ENCODE measurements around the gene TIMELESS. TPM values are rescaled to one million over a fixed set of nuclear protein-coding genes. Genes with fewer than 3 reads are reported as not detected.
"Not testable (repeated sequence)": the region's sequence is repeated elsewhere in the genome, so short reads cannot be mapped to it uniquely, and the experiment has no call there.

Gene TIMELESS
- total RNA-seq, 2 experiments from 2014 or later, result 40.1 to 47.1 TPM

DNA sequence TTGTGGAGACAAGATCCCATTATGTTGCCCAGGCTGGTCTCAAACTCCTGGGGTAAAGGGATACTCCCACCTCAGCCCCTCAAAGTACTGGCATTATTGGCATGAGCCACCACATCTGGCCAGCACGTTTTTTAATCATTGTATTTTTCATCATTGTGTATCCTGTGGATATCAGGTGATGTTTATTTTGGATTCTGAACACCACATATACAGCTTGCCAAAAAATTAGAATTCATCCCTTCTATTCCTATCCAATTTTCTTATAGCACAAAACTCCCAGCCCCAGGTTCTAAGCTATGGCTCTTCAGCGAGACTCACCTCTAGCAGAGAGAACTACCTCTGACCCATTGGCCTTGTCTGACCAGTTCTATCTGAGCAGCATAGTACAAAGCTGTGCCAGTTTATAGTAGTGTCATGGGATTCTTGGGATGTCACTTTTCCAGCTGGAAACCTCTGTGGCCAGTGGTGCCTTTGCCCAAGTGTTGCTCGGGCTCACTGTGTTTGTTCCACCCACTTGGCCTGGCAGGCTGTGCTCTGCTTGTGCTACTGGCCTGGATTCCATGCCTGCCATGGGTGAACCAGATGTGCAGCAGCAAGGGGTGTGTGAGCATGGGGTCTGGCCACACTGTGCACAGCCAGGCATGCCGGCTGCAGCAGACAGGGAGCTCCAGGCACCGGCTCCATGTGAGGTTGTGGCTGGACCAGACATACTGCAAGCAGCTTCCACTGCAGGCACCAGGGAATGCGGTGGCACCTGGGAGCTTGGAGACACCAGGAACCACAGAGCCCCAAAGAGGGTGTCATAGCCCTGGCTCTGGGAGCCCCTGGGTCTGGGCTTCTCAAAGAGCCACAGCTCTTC, 37.2 kb downstream of the TIMELESS start:
- Mint-ChIP-seq H3K4me3 (no peak overlapping the region), H3K36me3 (peaks cover 6% of the 10 kb centered on the region), H3K9me3 (no peaks in the 10 kb centered on the region), H3K27ac (no peak overlapping the region), H3K4me1 (no peaks in the 10 kb centered on the region), H3K27me3 (no peaks in the 10 kb centered on the region)
- ATAC-seq (ENCODE audit: low read depth) (no peak), DNase-seq (no peak)
- POLR2A ChIA-PET, result interaction anchor here (0.9 kb wide), 1 partner anchor 53 kb away, joined by 3 read pairs; no protein-coding TSS in a partner anchor

DNA sequence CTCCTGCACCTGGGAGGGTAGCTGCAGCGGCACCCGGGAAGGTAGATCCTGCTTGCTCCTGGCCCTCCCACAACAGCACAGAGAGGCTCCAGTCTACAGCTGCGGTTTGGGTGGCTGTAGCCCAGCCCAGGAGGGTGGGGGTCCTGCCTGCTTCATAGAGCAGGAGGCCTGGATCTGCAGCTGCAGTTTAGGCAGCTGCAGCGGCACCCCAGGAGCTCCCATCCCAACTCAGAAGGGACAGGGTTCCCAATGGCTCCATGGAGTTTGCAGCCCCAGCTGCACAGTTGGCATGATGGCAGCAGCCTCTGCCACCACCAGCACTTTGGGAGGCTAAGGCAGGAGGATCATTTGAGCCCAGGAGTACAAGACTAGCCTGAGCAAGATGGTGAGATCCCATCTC, 38.5 kb downstream of the TIMELESS start:
- POLR2A ChIA-PET, result interaction anchor here (0.9 kb wide), 1 partner anchor 51 kb away, joined by 3 read pairs; no protein-coding TSS in a partner anchor
- H3K4me3 Mint-ChIP-seq, result no peak overlapping the region
- H3K36me3 Mint-ChIP-seq, result peaks cover 2% of the 10 kb centered on the region
- no peak overlapping the region for H3K27ac Mint-ChIP-seq
- DNase-seq (no peak), ATAC-seq (ENCODE audit: low read depth) (no peak)
- peaks cover 2% of the 10 kb centered on the region for H3K27me3 Mint-ChIP-seq
- no peaks in the 10 kb centered on the region for H3K4me1 Mint-ChIP-seq
- H3K9me3 Mint-ChIP-seq, result no peaks in the 10 kb centered on the region

DNA sequence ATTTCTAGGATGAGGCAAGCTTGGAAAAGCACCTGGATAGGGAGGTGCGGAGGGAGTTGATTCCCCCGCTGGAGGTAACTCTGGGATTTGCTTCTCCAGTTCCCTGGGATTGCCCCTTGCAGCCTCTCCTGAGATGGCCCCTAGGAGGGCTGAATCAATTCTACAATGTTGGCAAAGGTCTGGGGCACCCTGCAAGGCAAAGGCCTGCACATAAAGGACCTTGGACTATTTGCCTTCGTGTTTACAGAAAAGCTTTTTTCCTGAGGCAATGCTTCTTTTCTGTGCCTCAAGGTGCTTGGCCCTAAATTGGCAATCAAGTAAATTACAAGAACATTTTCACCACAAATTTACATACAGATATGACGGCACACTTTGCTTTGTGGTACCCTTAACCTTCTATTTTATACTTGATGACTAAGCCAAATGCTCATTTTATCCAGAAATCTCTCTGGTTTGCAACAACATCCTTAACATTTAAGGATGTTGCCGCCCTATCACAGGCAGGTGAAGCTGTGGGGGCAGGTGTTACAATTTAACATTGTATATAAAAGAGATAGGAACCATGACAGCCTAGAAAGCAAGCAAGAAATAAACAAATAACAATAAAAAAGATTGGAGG, 40.3 kb downstream of the TIMELESS start:
- POLR2A ChIA-PET, result no interaction called here
- ATAC-seq (ENCODE audit: low read depth), result no peak
- no peak for DNase-seq

DNA sequence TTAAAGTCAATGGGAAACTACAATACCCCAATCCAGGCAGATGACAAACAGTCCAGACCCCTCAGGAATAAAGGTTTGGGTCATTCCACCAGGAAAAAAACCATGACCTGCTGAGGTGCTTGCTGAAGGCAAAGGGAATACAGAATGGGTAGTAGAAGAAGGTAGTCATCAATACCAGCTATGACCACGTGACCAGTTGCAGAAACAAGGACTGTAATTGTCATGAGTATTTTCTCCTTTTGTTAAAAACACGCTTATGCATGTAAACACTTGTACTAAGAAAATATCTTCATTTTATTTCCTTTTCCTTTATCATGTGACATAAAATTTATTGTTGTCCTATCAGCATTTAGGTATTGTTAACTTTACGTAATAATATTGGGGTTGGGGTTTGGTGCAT, 45.0 kb downstream of the TIMELESS start:
- POLR2A ChIA-PET, H3K36me3 Mint-ChIP-seq, H3K27ac Mint-ChIP-seq: not testable (repeated sequence)

More for the DNA sequence above, 40.3 kb downstream of the TIMELESS start:
- H3K27ac Mint-ChIP-seq, result no peak overlapping the region
- peaks cover 2% of the 10 kb centered on the region for H3K36me3 Mint-ChIP-seq
- H3K27me3 Mint-ChIP-seq, result peaks cover 2% of the 10 kb centered on the region
- H3K4me1 Mint-ChIP-seq, result no peaks in the 10 kb centered on the region
- no peak overlapping the region for H3K4me3 Mint-ChIP-seq
- H3K9me3 Mint-ChIP-seq, result no peaks in the 10 kb centered on the region

DNA sequence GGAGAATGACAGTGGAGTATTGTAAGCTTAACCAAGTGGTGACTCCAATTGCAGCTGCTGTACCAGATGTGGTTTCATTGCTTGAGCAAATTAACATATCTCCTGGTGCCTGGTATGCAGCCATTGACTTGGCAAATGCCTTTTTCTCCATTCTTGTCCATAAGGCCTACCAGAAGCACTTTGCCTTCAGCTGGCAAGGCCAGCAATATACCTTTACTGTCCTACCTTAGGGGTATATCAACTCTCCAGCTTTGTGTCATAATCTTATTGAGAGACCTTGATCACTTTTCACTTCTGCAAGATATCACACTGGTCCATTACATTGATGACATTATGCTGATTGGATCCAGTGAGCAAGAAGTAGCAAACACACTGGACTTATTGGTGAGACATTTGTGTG, 47.6 kb downstream of the TIMELESS start:
- H3K36me3 Mint-ChIP-seq; H3K9me3 Mint-ChIP-seq; H3K27me3 Mint-ChIP-seq; H3K27ac Mint-ChIP-seq; POLR2A ChIA-PET; ATAC-seq (ENCODE audit: low read depth); H3K4me1 Mint-ChIP-seq; H3K4me3 Mint-ChIP-seq; DNase-seq: not testable (repeated sequence)

More for the DNA sequence above, 45.0 kb downstream of the TIMELESS start:
- H3K4me1 Mint-ChIP-seq; DNase-seq; H3K4me3 Mint-ChIP-seq; ATAC-seq (ENCODE audit: low read depth); H3K9me3 Mint-ChIP-seq; H3K27me3 Mint-ChIP-seq: not testable (repeated sequence)

DNA sequence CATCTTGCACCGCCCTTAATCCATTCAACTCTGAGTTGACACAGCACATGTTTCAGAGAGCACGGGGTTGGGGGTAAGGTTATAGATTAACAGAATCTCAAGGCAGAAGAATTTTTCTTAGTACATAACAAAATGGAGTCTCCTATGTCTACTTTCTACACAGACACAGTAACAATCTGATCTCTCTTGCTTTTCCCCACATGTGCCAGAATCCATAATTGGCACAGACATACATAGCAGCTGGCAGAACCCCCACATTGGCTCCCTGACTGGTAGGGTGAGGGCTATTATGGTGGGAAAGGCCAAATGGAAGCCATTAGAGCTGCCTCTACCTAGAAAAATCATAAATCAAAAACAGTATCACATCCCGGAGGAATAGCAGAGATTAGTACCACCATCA, 48.1 kb downstream of the TIMELESS start:
- H3K27ac Mint-ChIP-seq; H3K36me3 Mint-ChIP-seq; H3K4me1 Mint-ChIP-seq; POLR2A ChIA-PET; H3K9me3 Mint-ChIP-seq; ATAC-seq (ENCODE audit: low read depth); H3K27me3 Mint-ChIP-seq; H3K4me3 Mint-ChIP-seq; DNase-seq: not testable (repeated sequence)

DNA sequence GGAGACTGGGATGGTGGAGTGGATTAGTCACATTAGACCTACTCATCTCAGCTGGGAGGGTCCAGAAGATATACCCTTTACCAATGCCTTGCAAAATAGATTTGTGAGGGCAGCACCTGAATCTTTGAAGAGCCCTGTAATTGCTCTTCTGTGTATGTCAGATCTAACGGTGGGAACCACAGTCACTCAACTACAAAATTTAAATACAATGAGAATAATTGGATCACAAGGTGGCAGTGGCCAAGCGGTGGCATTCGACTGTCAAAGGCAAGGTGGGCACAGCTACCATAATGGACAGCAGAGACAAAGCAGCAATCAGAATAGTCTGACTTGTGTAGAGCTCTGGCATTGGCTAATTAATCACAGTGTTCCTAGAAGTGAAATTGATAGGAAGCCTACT, 49.8 kb downstream of the TIMELESS start:
- H3K4me3 Mint-ChIP-seq; H3K27me3 Mint-ChIP-seq; H3K4me1 Mint-ChIP-seq; H3K9me3 Mint-ChIP-seq; H3K27ac Mint-ChIP-seq; DNase-seq; POLR2A ChIA-PET; ATAC-seq (ENCODE audit: low read depth); H3K36me3 Mint-ChIP-seq: not testable (repeated sequence)

DNA sequence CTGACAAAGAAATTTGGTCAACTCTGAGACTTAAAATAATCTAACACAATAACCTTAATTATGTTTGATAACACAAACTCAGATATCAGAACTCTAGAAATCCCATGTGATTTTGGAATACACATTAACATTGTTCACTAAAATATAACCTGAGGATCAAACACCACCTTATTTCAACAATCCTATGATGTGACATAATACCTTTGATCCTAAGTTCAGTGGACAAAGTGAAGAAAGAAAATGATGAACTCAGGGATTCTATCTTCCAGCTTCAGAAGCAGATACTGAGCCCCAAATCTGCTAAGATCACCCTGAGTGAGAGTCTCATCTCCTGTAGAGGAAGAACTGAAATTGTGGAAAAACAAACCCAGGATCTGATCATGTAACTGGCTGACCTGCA, 50.9 kb downstream of the TIMELESS start:
- no peak overlapping the region for H3K27ac Mint-ChIP-seq
- H3K4me1 Mint-ChIP-seq, result no peaks in the 10 kb centered on the region
- POLR2A ChIA-PET, result no interaction called here
- H3K36me3 Mint-ChIP-seq, result no peaks in the 10 kb centered on the region
- ATAC-seq (ENCODE audit: low read depth) (no peak), DNase-seq (no peak)
- H3K9me3 Mint-ChIP-seq, result peaks cover 8% of the 10 kb centered on the region
- no peak overlapping the region for H3K4me3 Mint-ChIP-seq
- H3K27me3 Mint-ChIP-seq, result peaks cover 6% of the 10 kb centered on the region

DNA sequence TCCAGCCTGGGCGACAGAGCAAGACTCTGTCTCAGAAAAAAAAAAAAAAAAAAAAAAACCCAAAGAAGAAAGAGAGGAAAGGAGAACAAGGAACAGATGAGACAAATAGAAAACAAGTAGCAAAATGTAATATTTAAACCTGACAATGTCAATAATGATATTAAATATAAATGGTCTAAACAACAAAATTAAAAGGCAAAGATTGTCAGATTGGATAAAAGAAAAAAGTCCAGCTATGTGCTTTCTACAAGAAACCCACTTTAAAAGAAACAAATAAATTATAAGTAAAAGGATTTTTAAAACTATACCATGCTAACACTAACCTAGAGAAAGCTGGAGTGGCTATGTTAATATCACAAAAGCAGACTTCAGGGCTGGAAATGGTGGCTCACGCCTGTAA, 56.9 kb downstream of the TIMELESS start:
- Mint-ChIP-seq H3K4me1 (no peaks in the 10 kb centered on the region), H3K27me3 (peaks cover 6% of the 10 kb centered on the region), H3K27ac (no peak overlapping the region), H3K9me3 (no peaks in the 10 kb centered on the region), H3K36me3 (no peaks in the 10 kb centered on the region), H3K4me3 (no peak overlapping the region)
- POLR2A ChIA-PET, result no interaction called here
- DNase-seq (no peak), ATAC-seq (ENCODE audit: low read depth) (no peak)

DNA sequence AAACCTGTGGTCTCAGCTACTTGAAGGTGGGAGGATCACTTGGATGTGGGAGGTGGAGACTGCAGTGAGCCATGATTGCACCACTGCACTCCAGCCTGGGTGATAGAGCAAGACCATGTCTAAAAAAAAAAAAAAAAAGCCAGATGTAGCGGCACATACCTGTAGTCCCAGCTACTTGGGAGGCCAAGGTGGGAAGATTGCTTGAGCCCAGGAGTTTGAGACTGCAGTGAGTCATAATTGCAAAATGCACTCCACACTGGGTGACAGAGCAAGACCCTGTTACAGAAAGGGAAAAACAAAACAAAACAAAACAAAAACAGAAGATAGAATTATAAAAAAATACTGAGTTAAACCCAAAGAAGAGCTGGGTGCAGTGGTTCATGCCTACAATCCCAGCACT, 57.5 kb downstream of the TIMELESS start:
- H3K4me3 Mint-ChIP-seq, result no peak overlapping the region
- H3K27ac Mint-ChIP-seq, result no peak overlapping the region
- DNase-seq (no peak), ATAC-seq (ENCODE audit: low read depth) (no peak)
- H3K36me3 Mint-ChIP-seq, result no peaks in the 10 kb centered on the region
- POLR2A ChIA-PET, result no interaction called here
- no peaks in the 10 kb centered on the region for H3K4me1 Mint-ChIP-seq
- peaks cover 6% of the 10 kb centered on the region for H3K27me3 Mint-ChIP-seq
- H3K9me3 Mint-ChIP-seq, result no peaks in the 10 kb centered on the region

DNA sequence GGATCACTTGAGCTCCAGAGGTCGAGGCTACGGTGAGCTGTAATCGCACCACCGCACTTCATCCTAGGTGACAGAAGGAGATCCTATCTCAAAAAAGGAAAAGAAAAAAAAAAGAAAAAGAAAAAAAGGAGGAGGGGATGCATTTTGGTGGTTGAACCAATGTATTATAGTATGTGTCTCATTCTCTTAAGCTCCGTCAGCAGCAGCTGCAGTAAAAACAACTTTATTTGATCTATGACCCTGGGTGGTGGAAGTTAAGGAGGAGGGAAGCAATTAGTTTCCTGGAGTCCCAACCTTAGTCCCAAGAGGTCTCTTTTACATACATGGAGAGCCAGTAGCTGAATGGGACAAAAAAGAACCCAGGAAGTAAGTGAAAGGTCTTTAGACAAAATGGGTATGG, 59.8 kb downstream of the TIMELESS start:
- ATAC-seq (ENCODE audit: low read depth) (no peak), DNase-seq (no peak)
- H3K9me3 Mint-ChIP-seq, result no peaks in the 10 kb centered on the region
- no peak overlapping the region for H3K4me3 Mint-ChIP-seq
- POLR2A ChIA-PET, result interaction anchor here (0.7 kb wide), 1 partner anchor 401 kb away, joined by 4 read pairs; no protein-coding TSS in a partner anchor
- H3K27me3 Mint-ChIP-seq, result peaks cover 9% of the 10 kb centered on the region
- H3K27ac Mint-ChIP-seq, result peak overlapping the region; percentile 26
- no peaks in the 10 kb centered on the region for H3K36me3 Mint-ChIP-seq
- no peaks in the 10 kb centered on the region for H3K4me1 Mint-ChIP-seq

DNA sequence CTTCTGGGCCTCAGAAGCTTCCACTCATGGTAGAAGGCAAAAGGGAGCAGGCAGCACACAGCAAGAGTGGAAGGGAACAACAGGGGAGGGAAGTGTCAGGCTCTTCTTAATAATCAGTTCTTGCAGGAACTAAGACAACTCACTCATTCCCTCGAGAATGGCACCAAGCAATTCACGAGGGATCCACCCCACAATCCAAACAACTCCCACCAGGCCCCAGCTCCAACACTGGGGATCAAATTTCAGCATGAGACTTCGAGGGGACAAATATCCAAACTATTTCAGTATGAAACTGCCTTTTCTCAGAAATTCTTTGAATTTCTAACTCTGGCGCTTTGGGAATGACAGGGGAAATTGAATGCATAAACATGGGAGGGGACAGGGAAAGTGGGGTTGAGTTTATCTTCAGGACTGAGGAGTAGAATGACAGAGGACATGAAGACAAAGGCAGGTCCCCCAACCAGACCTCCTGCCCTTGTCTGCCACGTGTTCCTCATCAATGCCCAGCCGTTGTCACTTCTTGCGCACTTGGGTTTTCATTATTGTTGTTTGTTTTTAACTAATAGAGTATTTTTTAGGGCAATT, 62.0 kb downstream of the TIMELESS start:
- H3K9me3 Mint-ChIP-seq, result no peaks in the 10 kb centered on the region
- no peaks in the 10 kb centered on the region for H3K4me1 Mint-ChIP-seq
- no peak overlapping the region for H3K27ac Mint-ChIP-seq
- ATAC-seq (ENCODE audit: low read depth) (no peak), DNase-seq (no peak)
- H3K27me3 Mint-ChIP-seq, result peaks cover 6% of the 10 kb centered on the region
- H3K36me3 Mint-ChIP-seq, result no peaks in the 10 kb centered on the region
- no peak overlapping the region for H3K4me3 Mint-ChIP-seq
- POLR2A ChIA-PET, result no interaction called here

DNA sequence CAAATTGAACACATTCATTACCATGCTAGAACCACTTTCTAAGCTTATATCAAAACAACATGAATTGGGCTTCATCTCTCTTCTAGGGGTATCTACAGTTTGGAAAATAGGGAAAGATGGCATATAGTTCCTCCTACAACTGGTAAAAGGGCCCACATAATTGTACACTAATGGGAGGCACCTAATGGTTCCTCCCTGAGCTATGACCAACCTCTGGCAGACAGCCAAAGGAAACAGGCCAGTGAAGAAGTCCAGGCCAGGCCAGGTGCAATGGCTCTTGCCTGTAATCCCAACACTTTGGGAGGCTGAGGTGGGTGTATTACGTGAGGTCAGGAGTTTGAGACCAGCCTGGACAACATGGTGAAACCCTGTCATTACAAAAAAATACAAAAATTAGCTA, 63.4 kb downstream of the TIMELESS start:
- Mint-ChIP-seq H3K4me1 (no peaks in the 10 kb centered on the region), H3K4me3 (no peak overlapping the region), H3K27me3 (peaks cover 3% of the 10 kb centered on the region), H3K27ac (no peak overlapping the region), H3K9me3 (no peaks in the 10 kb centered on the region), H3K36me3 (no peaks in the 10 kb centered on the region)
- ATAC-seq (ENCODE audit: low read depth) (no peak), DNase-seq (no peak)
- POLR2A ChIA-PET, result interaction anchor here (0.5 kb wide), 1 partner anchor 30 kb away, joined by 4 read pairs; no protein-coding TSS in a partner anchor

DNA sequence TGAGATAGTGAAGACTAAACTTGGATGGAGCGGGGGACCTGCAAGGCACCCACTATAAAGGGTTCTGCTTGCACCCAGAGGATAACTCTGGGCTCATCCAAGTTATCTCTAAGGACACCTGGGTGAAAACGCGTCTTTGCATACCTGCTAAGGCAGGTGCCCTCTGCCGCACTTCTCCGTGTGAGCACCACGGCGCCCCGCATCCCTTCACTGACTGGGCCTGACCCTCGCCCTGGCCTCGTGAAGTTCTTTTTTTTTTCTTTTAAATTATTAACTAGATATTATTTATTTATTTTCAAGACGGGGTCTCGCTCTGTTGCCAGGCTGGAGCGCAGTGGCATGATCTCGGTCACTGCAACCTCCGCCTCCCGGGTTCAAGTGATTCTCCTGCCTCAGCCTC, 66.6 kb downstream of the TIMELESS start:
- Mint-ChIP-seq H3K27me3 (peaks cover 5% of the 10 kb centered on the region), H3K9me3 (no peaks in the 10 kb centered on the region), H3K4me3 (no peak overlapping the region), H3K4me1 (no peaks in the 10 kb centered on the region), H3K27ac (no peak overlapping the region), H3K36me3 (no peaks in the 10 kb centered on the region)
- POLR2A ChIA-PET, result no interaction called here
- DNase-seq, result no peak
- ATAC-seq (ENCODE audit: low read depth), result no peak
